GM12865 (cell line): ENCODE data around the gene MTRR.

Source experiments
- DNase-seq: peaks from one replicate; pipeline ENCODE4 v3.0.0; 2010; ENCODE audit warnings: low read depth
- H3K4me3 ChIP-seq: 2 replicates; pipeline ENCODE4 v1.5.1; 2011; ENCODE audit warnings: mild to moderate bottlenecking, low read depth, low read length, control low read depth
- TF ChIP-seq, protein P1 (sequence below): IDR thresholded peaks from 2 replicates; pipeline ENCODE4 v1.5.1; 2011; ENCODE audit warnings: low read length, control low read depth, low read depth, inconsistent platforms; ENCODE audit not compliant: insufficient read depth; ENCODE audit errors: missing control alignments

MTRR gene

GRCh38 chr5:7917130-7918123 is 48.5 kb downstream of the MTRR start:
- no peak overlapping the region for H3K4me3 ChIP-seq
- TF ChIP-seq, protein P1, sequence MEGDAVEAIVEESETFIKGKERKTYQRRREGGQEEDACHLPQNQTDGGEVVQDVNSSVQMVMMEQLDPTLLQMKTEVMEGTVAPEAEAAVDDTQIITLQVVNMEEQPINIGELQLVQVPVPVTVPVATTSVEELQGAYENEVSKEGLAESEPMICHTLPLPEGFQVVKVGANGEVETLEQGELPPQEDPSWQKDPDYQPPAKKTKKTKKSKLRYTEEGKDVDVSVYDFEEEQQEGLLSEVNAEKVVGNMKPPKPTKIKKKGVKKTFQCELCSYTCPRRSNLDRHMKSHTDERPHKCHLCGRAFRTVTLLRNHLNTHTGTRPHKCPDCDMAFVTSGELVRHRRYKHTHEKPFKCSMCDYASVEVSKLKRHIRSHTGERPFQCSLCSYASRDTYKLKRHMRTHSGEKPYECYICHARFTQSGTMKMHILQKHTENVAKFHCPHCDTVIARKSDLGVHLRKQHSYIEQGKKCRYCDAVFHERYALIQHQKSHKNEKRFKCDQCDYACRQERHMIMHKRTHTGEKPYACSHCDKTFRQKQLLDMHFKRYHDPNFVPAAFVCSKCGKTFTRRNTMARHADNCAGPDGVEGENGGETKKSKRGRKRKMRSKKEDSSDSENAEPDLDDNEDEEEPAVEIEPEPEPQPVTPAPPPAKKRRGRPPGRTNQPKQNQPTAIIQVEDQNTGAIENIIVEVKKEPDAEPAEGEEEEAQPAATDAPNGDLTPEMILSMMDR = no peak
- no peak for DNase-seq

DNA sequence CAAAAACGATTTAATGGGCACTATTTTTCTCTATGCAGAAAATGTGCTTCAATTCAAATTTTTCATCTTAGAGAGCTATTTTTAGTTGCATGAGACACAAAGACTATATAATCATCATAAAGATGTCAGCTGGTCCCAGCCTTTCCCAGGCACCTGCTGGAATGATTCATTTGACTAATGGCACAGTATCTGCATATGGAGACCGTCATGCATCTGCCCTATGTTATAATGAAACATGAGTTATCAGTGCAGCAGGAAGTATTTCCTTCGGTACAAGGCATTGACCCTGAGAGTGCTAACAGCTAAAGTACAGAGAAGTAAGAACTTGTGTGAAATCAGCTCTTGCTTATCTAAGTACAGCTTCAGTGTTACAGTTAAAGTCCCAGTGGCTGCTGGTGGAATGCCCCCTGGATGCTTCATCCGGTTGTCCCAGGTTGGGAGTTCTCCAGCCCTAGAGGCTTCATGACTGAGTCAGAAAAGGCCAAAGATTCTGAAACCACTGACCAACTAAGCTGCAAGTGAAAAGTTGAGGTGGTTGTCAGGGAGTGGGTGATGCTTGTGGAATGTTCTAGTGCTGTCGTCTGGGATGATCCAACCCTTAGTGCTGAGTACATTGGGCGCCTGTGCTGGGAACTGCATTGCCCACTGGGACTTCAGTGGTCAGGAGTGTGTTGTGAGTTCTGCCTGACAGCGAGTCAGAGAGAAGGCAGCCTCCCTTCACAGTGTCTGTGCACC is 57.2 kb downstream of the MTRR start:
- TF ChIP-seq, protein P1 = no peak
- no peak overlapping the region for H3K4me3 ChIP-seq
- no peak for DNase-seq

DNA sequence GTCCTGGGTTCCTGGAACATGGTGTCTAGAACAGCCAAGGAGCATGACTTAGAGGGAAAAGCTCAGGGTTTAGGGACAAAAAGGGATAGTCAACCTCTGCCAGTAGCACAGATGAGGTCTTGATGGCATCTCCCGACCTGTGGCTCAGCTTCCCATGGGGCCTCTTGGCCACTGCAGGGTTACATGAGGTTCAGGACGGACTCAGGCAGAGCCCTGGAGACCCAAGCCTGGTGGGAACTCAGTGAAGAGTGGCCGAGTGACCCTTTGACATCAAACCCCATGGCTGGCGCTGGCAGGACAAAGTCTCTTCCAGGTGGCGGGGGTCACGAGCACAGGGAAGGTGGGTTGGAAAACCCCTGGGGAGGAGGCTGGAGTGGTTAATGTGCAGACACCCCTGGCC is 57.8 kb downstream of the MTRR start:
- no peak for DNase-seq
- TF ChIP-seq, protein P1 = no peak
- no peak overlapping the region for H3K4me3 ChIP-seq

GRCh38 chr5:7927466-7928375 is 58.8 kb downstream of the MTRR start:
- H3K4me3 ChIP-seq = no peak overlapping the region
- DNase-seq = peak; percentile 56
- TF ChIP-seq, protein P1 = peak; percentile 79

- TF ChIP-seq, protein P1 = no peak
- no peak overlapping the region for H3K4me3 ChIP-seq
- DNase-seq = no peak
Observed at GRCh38 chr5:7930011-7930410, 61.1 kb downstream of the MTRR start.

DNA sequence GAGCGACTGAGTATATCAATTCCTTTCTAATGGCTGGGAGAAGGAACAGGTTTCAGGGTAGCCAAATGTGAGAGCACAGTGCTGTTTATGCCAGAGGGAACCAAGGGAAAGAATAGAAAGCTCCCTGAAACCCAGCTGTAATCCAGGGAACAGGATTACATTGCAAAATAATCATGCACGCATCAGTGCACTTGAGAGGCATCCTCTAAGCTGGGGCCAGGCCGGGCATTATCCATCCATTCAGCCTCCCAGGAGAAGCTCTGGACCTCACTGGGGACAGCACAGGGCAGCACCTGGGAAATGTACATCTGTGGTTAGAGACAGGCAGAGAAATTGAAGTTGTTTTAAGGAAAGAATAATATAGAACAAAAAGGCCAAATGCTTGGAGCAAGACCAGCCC is 72.7 kb downstream of the MTRR start:
- TF ChIP-seq, protein P1 = no peak
- H3K4me3 ChIP-seq = no peak overlapping the region
- no peak for DNase-seq
